ENCODE measurements around the gene SELENOS.

GRCh38 chr15:101232677-101233076 lies 44.6 kb downstream of the SELENOS start:
- TF ChIP-seq PCBP1 (IDR thresholded peaks at IDR 0.05; ENCODE audit: low read depth, low read length, poor library complexity, severe bottlenecking) = no peak
- TF ChIP-seq MAFG (tag; conservative IDR thresholded peaks at IDR 0.05) = no peak
- TF ChIP-seq REST (IDR thresholded peaks at IDR 0.05; ENCODE audit: borderline replicate concordance) = no peak
- TF ChIP-seq REST (CRISPR knock-in tag; IDR thresholded peaks at IDR 0.05; ENCODE audit: low read depth) = no peak

Measured in K562 (cell line).